ENCODE measurements around the gene KLF3.

DNA sequence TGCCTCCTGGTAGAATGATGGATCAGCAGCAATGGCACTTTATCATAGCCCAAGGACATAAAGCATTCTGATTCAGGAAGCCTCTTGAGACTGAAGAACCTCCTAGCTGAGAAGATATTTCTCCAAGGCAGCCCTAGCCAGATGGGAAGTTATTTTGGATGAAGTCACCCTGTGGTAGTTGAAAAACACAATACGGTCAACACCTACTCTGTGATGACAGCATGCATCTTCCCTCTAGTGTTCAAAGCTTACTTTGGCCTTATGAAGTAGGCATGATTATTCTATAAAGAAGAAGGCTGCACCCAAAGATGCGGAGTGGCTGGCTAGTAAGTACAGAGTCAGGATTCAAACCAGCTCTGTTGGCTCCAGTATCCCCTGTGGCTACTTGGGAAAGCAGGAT is 70.9 kb downstream of the KLF3 start:
- TF ChIP-seq CTCF (conservative IDR thresholded peaks at IDR 0.05; ENCODE audit: low read depth, low read length) (no peak), POLR2A (IDR thresholded peaks at IDR 0.05; ENCODE audit: low read depth, low read length) (no peak), RCOR1 (IDR thresholded peaks at IDR 0.05; ENCODE audit: insufficient replicate concordance, low read length) (no peak), RAD21 (IDR thresholded peaks at IDR 0.05; ENCODE audit: low read length) (no peak)
